OCI-LY1 (cell line): ENCODE results near the gene FAHD1.

Experiments used
- EZH2 ChIP-seq: fragments of 200-600 bp; sonication (generic), shearing (Covaris generic); IDR thresholded peaks from 2 replicates; pipeline ENCODE4 v1.8.0; 2017; ENCODE audit warnings: borderline replicate concordance, mixed run types, mild to moderate bottlenecking, antibody characterized with exemption, low read length, moderate library complexity, mixed read lengths
- TF ChIP-seq, protein P1 (sequence below): fragments of 200-600 bp; sonication (generic), shearing (Covaris generic); IDR thresholded peaks from 2 replicates; pipeline ENCODE4 v1.5.1; 2017; ENCODE audit warnings: mild to moderate bottlenecking, antibody characterized with exemption, low read length, moderate library complexity, mixed read lengths

- TF ChIP-seq, protein P1, sequence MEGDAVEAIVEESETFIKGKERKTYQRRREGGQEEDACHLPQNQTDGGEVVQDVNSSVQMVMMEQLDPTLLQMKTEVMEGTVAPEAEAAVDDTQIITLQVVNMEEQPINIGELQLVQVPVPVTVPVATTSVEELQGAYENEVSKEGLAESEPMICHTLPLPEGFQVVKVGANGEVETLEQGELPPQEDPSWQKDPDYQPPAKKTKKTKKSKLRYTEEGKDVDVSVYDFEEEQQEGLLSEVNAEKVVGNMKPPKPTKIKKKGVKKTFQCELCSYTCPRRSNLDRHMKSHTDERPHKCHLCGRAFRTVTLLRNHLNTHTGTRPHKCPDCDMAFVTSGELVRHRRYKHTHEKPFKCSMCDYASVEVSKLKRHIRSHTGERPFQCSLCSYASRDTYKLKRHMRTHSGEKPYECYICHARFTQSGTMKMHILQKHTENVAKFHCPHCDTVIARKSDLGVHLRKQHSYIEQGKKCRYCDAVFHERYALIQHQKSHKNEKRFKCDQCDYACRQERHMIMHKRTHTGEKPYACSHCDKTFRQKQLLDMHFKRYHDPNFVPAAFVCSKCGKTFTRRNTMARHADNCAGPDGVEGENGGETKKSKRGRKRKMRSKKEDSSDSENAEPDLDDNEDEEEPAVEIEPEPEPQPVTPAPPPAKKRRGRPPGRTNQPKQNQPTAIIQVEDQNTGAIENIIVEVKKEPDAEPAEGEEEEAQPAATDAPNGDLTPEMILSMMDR: no peak
- TF ChIP-seq EZH2: no peak
These were observed 8.7 kb upstream of the FAHD1 start for GRCh38 chr16:1818204-1818872.
